ENCODE results near the gene STX5.

DNA sequence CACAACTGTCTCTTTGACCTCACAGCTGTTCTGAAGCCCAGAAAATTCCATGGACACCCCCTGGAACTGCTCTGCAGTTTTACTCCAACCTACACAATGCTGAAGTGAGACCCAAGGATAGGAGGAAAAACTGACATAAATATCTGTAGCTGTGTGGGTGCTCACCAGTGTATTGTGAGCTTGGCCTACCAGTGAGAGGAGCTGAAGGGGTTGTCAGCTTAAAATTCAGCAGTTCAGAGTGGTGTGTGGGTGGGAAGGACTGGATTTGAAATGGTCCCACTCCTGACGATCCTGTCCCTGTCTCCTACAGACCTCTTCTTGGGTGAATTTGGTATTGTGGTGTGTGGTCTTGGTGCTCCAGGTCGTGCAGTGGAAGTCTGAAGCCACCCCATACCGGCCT lies 42.3 kb downstream of the STX5 start:
- TF ChIP-seq, protein P1, sequence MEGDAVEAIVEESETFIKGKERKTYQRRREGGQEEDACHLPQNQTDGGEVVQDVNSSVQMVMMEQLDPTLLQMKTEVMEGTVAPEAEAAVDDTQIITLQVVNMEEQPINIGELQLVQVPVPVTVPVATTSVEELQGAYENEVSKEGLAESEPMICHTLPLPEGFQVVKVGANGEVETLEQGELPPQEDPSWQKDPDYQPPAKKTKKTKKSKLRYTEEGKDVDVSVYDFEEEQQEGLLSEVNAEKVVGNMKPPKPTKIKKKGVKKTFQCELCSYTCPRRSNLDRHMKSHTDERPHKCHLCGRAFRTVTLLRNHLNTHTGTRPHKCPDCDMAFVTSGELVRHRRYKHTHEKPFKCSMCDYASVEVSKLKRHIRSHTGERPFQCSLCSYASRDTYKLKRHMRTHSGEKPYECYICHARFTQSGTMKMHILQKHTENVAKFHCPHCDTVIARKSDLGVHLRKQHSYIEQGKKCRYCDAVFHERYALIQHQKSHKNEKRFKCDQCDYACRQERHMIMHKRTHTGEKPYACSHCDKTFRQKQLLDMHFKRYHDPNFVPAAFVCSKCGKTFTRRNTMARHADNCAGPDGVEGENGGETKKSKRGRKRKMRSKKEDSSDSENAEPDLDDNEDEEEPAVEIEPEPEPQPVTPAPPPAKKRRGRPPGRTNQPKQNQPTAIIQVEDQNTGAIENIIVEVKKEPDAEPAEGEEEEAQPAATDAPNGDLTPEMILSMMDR (IDR thresholded peaks at IDR 0.05) = no peak
- TF ChIP-seq POLR2A (IDR thresholded peaks at IDR 0.05) = no peak

All from Peyer's patch (tissue), 4 donors.